GM12878 (cell line): ENCODE results near the gene DGKI. TPM values are rescaled to one million over a fixed set of nuclear protein-coding genes. Genes with fewer than 3 reads are reported as not detected.

Experiments
- ATAC-seq: fragments of 200-7000 bp; cut with Tn5 transposase; 3 replicates; pipeline ENCODE4 v1.9.1; 2020; ENCODE audit warnings: mild to moderate bottlenecking, moderate library complexity
- BruUV-seq: library from RNA; stranded (reverse); fragments of 400-500 nt; replicated peaks from 2 replicates; lab custom pipeline; 2021; lab: Mats Ljungman, UMichigan
- CTCF ChIA-PET: fragments of 300-600 bp; sonication (Branson Sonifier 250); formaldehyde crosslinking; extraction: SDS; loops from one replicate; lab custom pipeline; 2021; ENCODE audit warnings: inconsistent platforms; lab: Yijun Ruan, JAX
- POLR2A ChIA-PET: fragments of 350-600 bp; formaldehyde crosslinking; extraction: SDS; loops from one replicate; lab custom pipeline; 2021; ENCODE audit warnings: inconsistent platforms; lab: Charles Lee
- RAD21 ChIA-PET: fragments of 300-600 bp; sonication (Branson Sonifier 250); formaldehyde crosslinking; loops from one replicate; lab custom pipeline; 2023; ENCODE audit warnings: antibody characterized with exemption; ENCODE audit not compliant: unreplicated experiment; lab: Charles Lee
- SMC1A ChIA-PET: fragments of 300-600 bp; sonication (Branson Sonifier 250); formaldehyde crosslinking; loops from one replicate; lab custom pipeline; 2023; ENCODE audit not compliant: unreplicated experiment, uncharacterized antibody; lab: Charles Lee
- DNase-seq: peaks from one replicate; pipeline ENCODE4 v3.0.0-alpha.2; 2011; ENCODE audit warnings: low read depth, low spot score
- FAIRE-seq: peaks from 3 replicates; lab custom pipeline; 2011; peaks lifted over from hg19 to GRCh38; lab: Jason Lieb, UNC
- H2AFZ ChIP-seq: 2 replicates; pipeline ENCODE4 v1.6.0; 2011; ENCODE audit warnings: low read depth, low read length, control low read depth; ENCODE audit not compliant: control insufficient read depth
- H3K27ac ChIP-seq: 2 replicates; pipeline ENCODE4 v1.5.1; 2011; ENCODE audit warnings: control low read depth; ENCODE audit not compliant: control insufficient read depth, insufficient read depth
- H3K27me3 ChIP-seq, 2 experiments: replicated peaks in 1 of 2; 2 replicates each; pipeline versions ENCODE4 v1.6.0 to v1.6.1; 2011; ENCODE audit warnings: low read length in 1 of 2; ENCODE audit not compliant: control insufficient read depth in 2 of 2, insufficient read depth in 2 of 2
- H3K36me3 ChIP-seq, 2 experiments: 2 replicates each; pipeline ENCODE4 v1.5.1; 2011; ENCODE audit warnings: low read length in 1 of 2; ENCODE audit not compliant: control insufficient read depth in 2 of 2, insufficient read depth in 2 of 2
- H3K4me1 ChIP-seq: 2 replicates; pipeline ENCODE4 v1.6.1; 2011; ENCODE audit warnings: mild to moderate bottlenecking, low read length, moderate library complexity, mixed read lengths; ENCODE audit not compliant: control insufficient read depth, insufficient read depth
- H3K4me2 ChIP-seq: 2 replicates; pipeline ENCODE4 v1.6.0; 2011; ENCODE audit warnings: control low read depth; ENCODE audit not compliant: control insufficient read depth, insufficient read depth
- H3K4me3 ChIP-seq: fragments of 200-600 bp; sonication (generic); 2 replicates; pipeline ENCODE4 v1.5.1; 2016
- H3K79me2 ChIP-seq: 2 replicates; pipeline ENCODE4 v1.6.0; 2011; ENCODE audit warnings: low read length; ENCODE audit not compliant: control insufficient read depth, insufficient read depth
- H3K9ac ChIP-seq: 2 replicates; pipeline ENCODE4 v1.8.0; 2011; ENCODE audit warnings: low read length, control low read depth, mixed read lengths; ENCODE audit not compliant: control insufficient read depth, insufficient read depth
- H3K9me3 ChIP-seq: replicated peaks from 3 replicates; pipeline ENCODE4 v1.5.1; 2011; ENCODE audit warnings: mild to moderate bottlenecking, low read length; ENCODE audit not compliant: control insufficient read depth, insufficient read depth
- H4K20me1 ChIP-seq: 2 replicates; pipeline ENCODE4 v1.6.0; 2011; ENCODE audit not compliant: control insufficient read depth, insufficient read depth
- BCL11A ChIP-seq: IDR thresholded peaks from 2 replicates; pipeline ENCODE4 v1.6.1; 2011; ENCODE audit warnings: low read depth, low read length
- CHD1 ChIP-seq: IDR thresholded peaks from 2 replicates; pipeline ENCODE4 v1.6.1; 2012; ENCODE audit warnings: low read depth, low read length, improper control_type of control experiment
- HDAC2 ChIP-seq: fragments of 200-600 bp; sonication (generic); IDR thresholded peaks from 2 replicates; pipeline ENCODE4 v1.6.1; 2017
- HDGF ChIP-seq: fragments of 450-650 bp; IDR thresholded peaks from 2 replicates; pipeline ENCODE4 v1.6.1; 2016; ENCODE audit warnings: antibody characterized with exemption
- KAT2A ChIP-seq: conservative IDR thresholded peaks from 2 replicates; pipeline ENCODE4 v1.6.1; 2011; ENCODE audit warnings: low read depth, low read length; ENCODE audit not compliant: control insufficient read depth
- MEF2A ChIP-seq: IDR thresholded peaks from 2 replicates; pipeline ENCODE4 v1.6.1; 2011; ENCODE audit warnings: low read depth, mild to moderate bottlenecking, low read length, moderate library complexity; ENCODE audit not compliant: insufficient read depth
- MTA3 ChIP-seq: IDR thresholded peaks from 2 replicates; pipeline ENCODE4 v1.6.1; 2012; ENCODE audit warnings: low read length, inconsistent platforms, borderline replicate concordance
- NBN ChIP-seq: fragments of 450-650 bp; IDR thresholded peaks from 2 replicates; pipeline ENCODE4 v1.6.1; 2016
- NFYB ChIP-seq: IDR thresholded peaks from 2 replicates; pipeline ENCODE4 v1.6.1; 2011; ENCODE audit warnings: low read depth, mild to moderate bottlenecking, low read length, improper control_type of control experiment, moderate library complexity; ENCODE audit not compliant: insufficient read depth
- NR2C2 ChIP-seq: IDR thresholded peaks from 2 replicates; pipeline ENCODE4 v1.6.1; 2011; ENCODE audit warnings: borderline replicate concordance, low read depth; ENCODE audit not compliant: control insufficient read depth, insufficient read length
- NR2F1 ChIP-seq: fragments of 450-650 bp; conservative IDR thresholded peaks from 2 replicates; pipeline ENCODE4 v1.6.1; 2017; ENCODE audit warnings: mild to moderate bottlenecking
- POLR2AphosphoS5 ChIP-seq: IDR thresholded peaks from 2 replicates; pipeline ENCODE4 v1.6.1; 2011; ENCODE audit warnings: mild to moderate bottlenecking, low read length, inconsistent platforms
- SMAD1 ChIP-seq: fragments of 450-650 bp; IDR thresholded peaks from 2 replicates; pipeline ENCODE4 v1.6.1; 2018; ENCODE audit warnings: mild to moderate bottlenecking, low read depth; ENCODE audit not compliant: partially characterized antibody
- STAT3 ChIP-seq: IDR thresholded peaks from 2 replicates; pipeline ENCODE4 v1.6.1; 2011; ENCODE audit warnings: low read depth, low read length, improper control_type of control experiment
- TCF3 ChIP-seq: IDR thresholded peaks from 2 replicates; pipeline ENCODE4 v1.6.1; 2012; ENCODE audit warnings: low read depth, mild to moderate bottlenecking, low read length, borderline replicate concordance; ENCODE audit not compliant: insufficient read depth
- TCF7 ChIP-seq: IDR thresholded peaks from 2 replicates; pipeline ENCODE4 v1.6.1; 2014; ENCODE audit warnings: antibody characterized with exemption, borderline replicate concordance
- USF1 ChIP-seq: IDR thresholded peaks from 2 replicates; pipeline ENCODE4 v1.6.1; 2011; ENCODE audit warnings: borderline replicate concordance, low read depth, mild to moderate bottlenecking, moderate library complexity, mixed read lengths, low read length; ENCODE audit not compliant: insufficient read depth; ENCODE audit errors: extremely low read length
- USF2 ChIP-seq: IDR thresholded peaks from 2 replicates; pipeline ENCODE4 v1.6.1; 2011; ENCODE audit warnings: low read depth, low read length, improper control_type of control experiment, borderline replicate concordance
- ZBED1 ChIP-seq: IDR thresholded peaks from 2 replicates; pipeline ENCODE4 v1.6.1; 2016; ENCODE audit warnings: borderline replicate concordance
- ZBTB33 ChIP-seq: fragments of 450-650 bp; IDR thresholded peaks from 2 replicates; pipeline ENCODE4 v1.6.1; 2017; ENCODE audit warnings: mild to moderate bottlenecking
- ZNF217 ChIP-seq: fragments of 450-650 bp; IDR thresholded peaks from 2 replicates; pipeline ENCODE4 v1.6.1; 2017; ENCODE audit warnings: antibody characterized with exemption, mild to moderate bottlenecking
- WGBS: methylation state at CpG from one replicate; pipeline ENCODE4 v1.1.6; 2016; ENCODE audit warnings: low lambda C conversion rate; ENCODE audit not compliant: insufficient replicate concordance, insufficient coverage; ENCODE audit errors: missing lambda C conversion rate; 5-methylcytosine and 5-hydroxymethylcytosine counted together
- in situ Hi-C: fragments of 300-500 bp; cut with MboI; formaldehyde crosslinking; loops from 9 replicates; pipeline ENCODE4 v1.14.3; 2018; ENCODE audit warnings: mixed read lengths
- intact Hi-C: fragments of 100-400 bp; cut with micrococcal nuclease; formaldehyde crosslinking; loops from one replicate; pipeline ENCODE4 v1.14.2; 2022; ENCODE audit not compliant: unreplicated experiment
- polyA plus RNA-seq, 11 experiments: library from polyadenylated mRNA; depleted of rRNA in 4 of 11; unstranded in 6 of 11; stranded (reverse) in 5 of 11; fragments of >200 nt; fragmentation: Nextera tagmentation in 4 of 11; fragmentation: Illumina TruSeq in 1 of 11; extraction: Ambion mirVana in 4 of 11; extraction: Trizol in 1 of 11; gene quantifications; 1 replicate in 1 of 11; 2 replicates in 10 of 11; pipeline versions ENCODE4 v1.2.1 to v1.2.3, GENCODE V29; 2011 to 2016; ENCODE audit warnings: inconsistent platforms in 2 of 11, missing spikeins in 2 of 11, low read depth in 1 of 11
- total RNA-seq, 4 experiments: library from RNA; depleted of rRNA in 3 of 4; stranded (reverse); fragments of >200 nt in 3 of 4; fragmentation: Illumina TruSeq in 1 of 4; extraction: Trizol in 1 of 4; gene quantifications; 2 replicates each; pipeline versions ENCODE4 v1.2.1 to v1.2.3, GENCODE V29; 2013 to 2021

Gene DGKI
- total and polyA plus RNA-seq, 10 of the 15 experiments (the other 5 are each of a cell fraction or from before 2014, with no cell fraction given), result 10.4 to 37.1 (median 22.1) TPM

- POLR2A ChIA-PET, result no interaction called here
- ATAC-seq, result no peak
These were observed 353.9 kb downstream of the DGKI start for GRCh38 chr7:137492889-137493288.

DNA sequence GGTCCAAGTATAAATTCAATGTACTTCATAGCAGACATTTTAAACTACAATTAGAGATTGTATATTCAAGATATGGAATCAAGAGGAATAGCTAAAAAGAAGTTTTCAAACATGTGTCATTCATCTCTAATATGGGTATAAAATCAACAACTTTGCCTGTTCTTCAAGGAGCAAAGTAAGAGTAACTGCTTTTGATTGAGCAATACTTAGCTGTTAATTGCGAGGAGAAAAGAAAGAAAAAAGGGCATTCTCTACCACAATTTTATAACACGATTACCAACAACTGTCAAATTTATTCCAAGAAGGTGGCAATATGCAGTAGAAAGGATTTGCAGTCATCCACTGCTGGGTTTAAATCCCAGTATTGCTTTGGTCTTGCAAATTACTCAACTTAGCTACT lies 356.9 kb downstream of the DGKI start:
- no peak for FAIRE-seq
- no TSS peak for BruUV-seq
- intact Hi-C loops, result no loop called here
- Histone ChIP-seq H3K79me2 (no peaks in the 10 kb centered on the region), H3K36me3 (no peaks in the 10 kb centered on the region), H3K9me3 (no peaks in the 10 kb centered on the region), H2AFZ (no peak overlapping the region), H4K20me1 (no peaks in the 10 kb centered on the region), H3K9ac (no peak overlapping the region), H3K4me2 (no peak overlapping the region), H3K27me3 (no peaks in the 10 kb centered on the region), H3K4me3 (no peak overlapping the region), H3K4me1 (no peaks in the 10 kb centered on the region), H3K27ac (no peak overlapping the region)
- CTCF ChIA-PET, result interaction anchor here (0.9 to 1.3 kb wide), 3 partner anchors 8 to 35 kb away, joined by 3 to 6 read pairs (median 3); no protein-coding TSS in a partner anchor
- RAD21 ChIA-PET, result no interaction called here
- DNase-seq, result no peak
- in situ Hi-C loops, result no loop called here
- POLR2A ChIA-PET, result no interaction called here
- no peak for ATAC-seq
- 0% methylated on average over 2 of the region's 2 CpGs for WGBS
- SMC1A ChIA-PET, result interaction anchor here (1.4 to 3.2 kb wide), 3 partner anchors 13 to 35 kb away, joined by 4 to 12 read pairs (median 4); no protein-coding TSS in a partner anchor
- no peak for TF ChIP-seq NR2C2
- TF ChIP-seq CHD1, result no peak
- no peak for TF ChIP-seq USF2
- no peak for TF ChIP-seq SMAD1
- no peak for TF ChIP-seq USF1
- TF ChIP-seq MEF2A, result no peak
- no peak for TF ChIP-seq HDGF
- TF ChIP-seq ZBED1, result no peak
- TF ChIP-seq ZBTB33, result no peak

More at GRCh38 chr7:137492889-137493288, 353.9 kb downstream of the DGKI start:
- in situ Hi-C loops (no loop called here), intact Hi-C loops (no loop called here)
- no peaks in the 10 kb centered on the region for H3K4me1 ChIP-seq
- no peaks in the 10 kb centered on the region for H3K9me3 ChIP-seq
- H3K9ac ChIP-seq, result no peak overlapping the region
- DNase-seq (no peak), FAIRE-seq (no peak)
- no peak overlapping the region for H3K4me3 ChIP-seq
- no peaks in the 10 kb centered on the region for H3K79me2 ChIP-seq
- no peak overlapping the region for H3K27ac ChIP-seq
- no peak overlapping the region for H2AFZ ChIP-seq
- no TSS peak for BruUV-seq
- ChIA-PET SMC1A (interaction anchor here (1.1 to 1.4 kb wide), 2 partner anchors 17 to 20 kb away, joined by 3 read pairs; no protein-coding TSS in a partner anchor), CTCF (interaction anchor here (1.5 kb wide), 1 partner anchor 16 kb away, joined by 3 read pairs; no protein-coding TSS in a partner anchor), RAD21 (no interaction called here)
- H3K27me3 ChIP-seq, result no peaks in the 10 kb centered on the region
- WGBS, result 15% methylated on average over 6 of the region's 6 CpGs
- H4K20me1 ChIP-seq, result no peaks in the 10 kb centered on the region
- TF ChIP-seq TCF7 (no peak), BCL11A (no peak), MTA3 (no peak), STAT3 (no peak), TCF3 (no peak), ZNF217 (no peak), NBN (no peak), NR2F1 (no peak), HDAC2 (no peak), POLR2AphosphoS5 (no peak), NFYB (no peak), KAT2A (no peak), NR2C2 (no peak)
- H3K36me3 ChIP-seq, result no peaks in the 10 kb centered on the region
- no peak overlapping the region for H3K4me2 ChIP-seq
